ENCODE results near the gene SLC35D1.

- TF ChIP-seq, protein P1, sequence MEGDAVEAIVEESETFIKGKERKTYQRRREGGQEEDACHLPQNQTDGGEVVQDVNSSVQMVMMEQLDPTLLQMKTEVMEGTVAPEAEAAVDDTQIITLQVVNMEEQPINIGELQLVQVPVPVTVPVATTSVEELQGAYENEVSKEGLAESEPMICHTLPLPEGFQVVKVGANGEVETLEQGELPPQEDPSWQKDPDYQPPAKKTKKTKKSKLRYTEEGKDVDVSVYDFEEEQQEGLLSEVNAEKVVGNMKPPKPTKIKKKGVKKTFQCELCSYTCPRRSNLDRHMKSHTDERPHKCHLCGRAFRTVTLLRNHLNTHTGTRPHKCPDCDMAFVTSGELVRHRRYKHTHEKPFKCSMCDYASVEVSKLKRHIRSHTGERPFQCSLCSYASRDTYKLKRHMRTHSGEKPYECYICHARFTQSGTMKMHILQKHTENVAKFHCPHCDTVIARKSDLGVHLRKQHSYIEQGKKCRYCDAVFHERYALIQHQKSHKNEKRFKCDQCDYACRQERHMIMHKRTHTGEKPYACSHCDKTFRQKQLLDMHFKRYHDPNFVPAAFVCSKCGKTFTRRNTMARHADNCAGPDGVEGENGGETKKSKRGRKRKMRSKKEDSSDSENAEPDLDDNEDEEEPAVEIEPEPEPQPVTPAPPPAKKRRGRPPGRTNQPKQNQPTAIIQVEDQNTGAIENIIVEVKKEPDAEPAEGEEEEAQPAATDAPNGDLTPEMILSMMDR (IDR thresholded peaks at IDR 0.05) = no peak
- TF ChIP-seq SIN3A (IDR thresholded peaks at IDR 0.05; ENCODE audit: borderline replicate concordance, insufficient read depth, low read depth, low read length) = no peak
- TF ChIP-seq POLR2AphosphoS5 (IDR thresholded peaks at IDR 0.05; ENCODE audit: low read depth, low read length) = no peak
- no peak for TF ChIP-seq TCF7L2 (IDR thresholded peaks at IDR 0.05; ENCODE audit: low read depth, low read length)
- TF ChIP-seq REST (IDR thresholded peaks at IDR 0.05; ENCODE audit: insufficient read depth in 1 of 2, low read depth in 2 of 2, low read length in 1 of 2) = no peak
Measured at GRCh38 chr1:67089685-67090208, 35.8 kb upstream of the SLC35D1 start.

All from Panc1 (cell line).